Ramos (cell line): ENCODE data around the gene NTRK3.

Experiments
- in situ Hi-C: fragments of 300-500 bp; cut with MboI; formaldehyde crosslinking; loops from one replicate; pipeline ENCODE4 v1.14.3; 2022; ENCODE audit warnings: low sequenced_read_pairs; ENCODE audit not compliant: unreplicated experiment

The NTRK3 gene

GRCh38 chr15:87919064-87919463 lies 337.5 kb downstream of the NTRK3 start:
- in situ Hi-C loops = no loop called here

DNA sequence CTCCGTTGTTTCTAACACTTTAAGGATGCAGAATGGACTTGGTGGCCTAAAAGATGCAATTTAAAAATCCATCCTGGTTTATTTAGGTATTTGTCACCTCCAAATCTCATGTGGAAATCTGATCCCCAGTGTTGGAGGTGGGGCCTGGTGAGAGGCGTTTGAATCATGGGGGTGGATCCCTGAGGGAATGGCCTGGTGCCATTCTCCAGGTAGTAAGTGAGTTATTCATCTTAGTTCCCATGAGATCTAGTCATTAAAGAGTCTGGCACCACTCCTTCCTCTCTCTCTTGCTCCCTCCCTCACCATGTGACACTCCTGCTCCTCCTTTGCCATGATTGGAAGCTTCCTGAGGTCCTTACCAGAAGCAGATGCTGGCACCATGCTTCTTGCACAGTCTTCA lies 339.1 kb downstream of the NTRK3 start:
- in situ Hi-C loops = no loop called here

DNA sequence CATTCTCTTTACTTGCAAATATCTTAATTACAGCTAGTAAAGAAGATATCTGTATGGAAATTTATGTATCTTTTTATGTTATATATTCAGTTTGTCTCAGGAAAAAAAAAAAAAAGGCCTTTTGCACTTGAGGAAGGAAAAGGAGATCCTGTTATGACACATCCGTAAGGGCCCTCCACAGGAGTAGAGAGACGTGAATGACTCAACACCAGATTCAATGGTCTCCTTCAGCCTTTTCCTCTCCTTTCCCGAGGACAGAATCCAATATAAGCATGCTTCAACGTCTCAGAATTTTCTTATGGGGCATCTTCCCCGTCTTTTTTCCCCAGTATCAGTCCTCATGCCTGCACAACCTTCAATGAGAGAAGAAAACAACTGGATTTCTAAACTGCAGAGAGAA lies 340.3 kb downstream of the NTRK3 start:
- in situ Hi-C loops = no loop called here

DNA sequence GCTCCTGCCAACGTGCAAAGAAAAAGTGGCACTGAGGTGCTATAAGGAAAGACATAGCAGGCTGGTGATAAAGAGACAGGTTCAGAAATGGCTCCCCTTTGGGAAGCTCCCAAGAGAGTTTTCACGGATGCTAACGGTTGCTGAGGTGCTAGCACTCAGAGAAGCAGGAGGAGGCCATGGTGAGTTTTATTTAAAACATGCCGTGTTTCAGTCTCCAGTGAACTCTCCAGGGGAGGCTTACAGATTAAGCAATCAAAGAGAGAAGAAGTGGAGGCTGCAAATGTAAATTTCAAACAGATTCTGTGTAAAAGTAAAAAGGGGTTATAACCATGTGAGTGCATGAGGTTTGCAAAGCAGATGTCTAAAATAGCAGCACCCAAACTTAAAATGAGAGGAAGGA lies 346.2 kb downstream of the NTRK3 start:
- in situ Hi-C loops = no loop called here

DNA sequence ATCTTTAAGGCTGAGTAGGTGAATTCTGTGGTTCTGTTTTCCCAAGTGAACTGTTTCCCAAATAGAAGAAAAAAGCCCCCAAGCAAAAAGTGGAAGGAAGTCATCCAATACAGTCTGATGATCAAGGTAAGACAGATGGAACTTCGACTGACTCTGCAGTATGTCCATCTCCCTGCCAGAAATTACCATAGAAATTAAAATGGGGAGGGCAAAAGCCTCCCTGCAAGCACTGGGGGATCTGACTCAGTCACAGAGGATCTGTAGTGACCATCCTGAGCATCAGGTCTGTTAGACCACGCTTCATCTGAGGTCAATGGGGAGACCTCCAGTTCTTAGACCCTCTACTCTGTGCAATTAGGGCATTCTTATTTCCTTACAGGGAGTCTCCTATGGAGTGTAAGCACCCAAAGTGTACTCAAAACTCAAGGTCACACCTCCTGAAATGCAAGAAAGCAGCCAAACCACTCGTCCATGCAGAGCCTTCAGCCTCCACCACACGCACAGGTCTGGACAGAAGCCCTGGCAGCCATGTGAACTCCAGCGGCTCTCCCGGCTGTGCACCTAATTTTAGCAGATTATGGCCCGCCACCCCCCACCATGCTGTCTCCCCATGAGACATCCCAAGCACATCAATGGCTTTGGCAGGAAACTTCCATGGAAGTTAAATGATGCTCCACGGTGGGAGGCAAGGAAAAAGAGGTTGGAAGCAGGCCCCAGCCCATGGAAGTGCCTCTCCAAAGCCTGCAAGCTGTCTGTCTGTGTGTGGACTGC lies 348.7 kb downstream of the NTRK3 start:
- in situ Hi-C loops = no loop called here

- in situ Hi-C loops = no loop called here
Measured at GRCh38 chr15:87906444-87906843, 350.1 kb downstream of the NTRK3 start.

DNA sequence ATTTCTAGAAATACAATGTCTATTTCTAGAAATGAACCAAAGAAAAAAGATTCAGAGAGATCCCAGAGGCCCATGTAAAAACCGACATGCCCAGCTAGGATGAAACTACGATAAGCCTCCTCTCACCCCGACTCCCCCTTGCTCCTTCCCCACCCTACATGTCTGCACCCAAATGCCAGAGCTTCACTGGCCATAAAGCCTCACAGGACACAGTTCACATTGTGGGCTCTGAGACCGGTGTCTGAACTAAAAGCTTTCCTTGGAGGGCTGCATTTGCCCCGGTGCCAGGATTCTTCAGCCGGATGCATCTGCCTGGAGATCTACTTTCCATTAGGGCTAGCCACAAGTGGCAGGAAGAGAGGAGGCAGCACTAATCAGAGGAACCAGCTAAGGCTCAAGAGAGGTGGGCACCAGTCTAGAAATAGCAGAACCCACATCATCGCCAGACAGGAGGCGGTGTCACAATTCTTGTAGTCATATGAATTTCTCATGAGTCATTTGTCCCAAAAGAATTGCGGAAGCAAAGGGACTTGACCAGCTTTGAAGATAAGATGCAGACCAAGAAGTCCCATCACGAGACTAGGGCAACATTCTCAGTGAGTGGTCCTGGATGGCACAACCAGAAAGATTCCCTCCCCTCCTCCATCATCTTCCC lies 353.6 kb downstream of the NTRK3 start:
- in situ Hi-C loops = no loop called here

DNA sequence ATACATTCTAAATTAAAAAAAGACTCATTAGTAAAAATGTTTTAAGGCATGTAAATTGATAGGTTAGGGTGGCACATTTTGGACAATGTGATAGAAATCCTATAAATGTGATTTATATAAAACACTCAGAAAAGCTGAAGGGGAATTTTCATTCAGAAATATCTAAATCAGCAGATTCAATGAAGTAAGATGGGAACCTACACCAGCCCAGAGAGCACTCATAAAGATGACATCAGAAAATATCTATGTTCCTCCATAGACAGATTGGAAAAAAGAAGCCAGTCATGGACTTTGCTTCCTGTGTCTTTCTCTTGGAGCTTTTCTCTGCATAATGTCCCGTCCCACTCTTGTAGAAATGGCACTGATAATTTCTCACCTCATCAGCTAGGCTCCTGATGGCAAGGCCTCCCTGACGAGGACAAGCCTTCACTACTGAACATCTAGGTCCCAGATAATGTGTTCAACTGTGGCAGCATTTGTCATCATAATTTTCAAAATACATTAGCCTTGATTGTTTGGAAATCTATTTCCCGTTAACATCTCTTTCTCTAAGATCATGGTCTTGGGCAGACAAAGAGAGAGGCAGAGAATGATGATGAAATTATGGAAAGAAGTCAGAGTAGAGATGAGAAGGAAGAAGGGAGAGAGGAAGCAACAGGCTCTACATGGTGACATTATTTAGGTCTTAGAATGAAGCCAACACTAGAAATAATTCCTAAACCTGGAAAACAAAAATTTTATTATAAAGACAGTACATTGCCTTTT lies 354.4 kb downstream of the NTRK3 start:
- in situ Hi-C loops = no loop called here

DNA sequence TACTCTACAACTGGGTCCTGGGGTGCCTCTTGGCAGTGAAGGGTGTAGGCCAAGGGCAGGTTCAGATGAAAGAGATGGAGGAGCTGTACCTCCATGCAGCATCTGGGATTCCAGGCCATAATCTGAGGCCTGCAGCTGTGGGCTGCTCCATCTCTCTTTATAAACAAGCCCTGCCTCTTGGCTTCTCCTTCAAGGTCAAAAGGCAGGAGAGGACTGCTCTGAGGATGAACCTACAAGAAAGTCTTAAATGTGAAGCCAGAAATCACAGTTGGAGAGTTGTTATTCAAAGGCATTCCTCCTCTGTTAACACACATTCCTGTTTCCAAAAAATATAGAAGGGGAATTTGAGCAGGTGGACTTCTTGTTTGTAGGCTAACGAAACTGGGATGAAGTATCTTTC lies 355.5 kb downstream of the NTRK3 start:
- in situ Hi-C loops = no loop called here

DNA sequence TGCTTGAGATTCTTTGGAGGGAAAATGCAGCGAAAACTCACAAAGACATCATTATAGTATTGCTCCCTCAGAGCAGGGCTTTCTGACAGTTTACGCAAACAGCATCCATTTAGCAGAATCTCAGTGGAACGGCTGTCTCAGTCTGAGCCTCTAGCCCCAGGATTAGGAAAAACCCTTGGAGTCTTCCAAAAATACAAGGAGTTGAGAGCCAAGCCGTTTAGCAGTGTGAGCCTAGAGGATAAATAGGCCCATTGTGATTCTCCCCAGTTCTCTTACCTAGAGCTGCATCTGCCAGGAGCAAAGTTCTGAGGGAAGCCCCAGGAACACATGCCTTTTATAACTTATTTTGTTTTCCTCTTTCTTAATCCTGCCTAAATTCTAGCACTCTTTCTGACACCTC lies 359.6 kb downstream of the NTRK3 start:
- in situ Hi-C loops = no loop called here

- in situ Hi-C loops = no loop called here
Measured at GRCh38 chr15:87887177-87887576, 369.4 kb downstream of the NTRK3 start.

DNA sequence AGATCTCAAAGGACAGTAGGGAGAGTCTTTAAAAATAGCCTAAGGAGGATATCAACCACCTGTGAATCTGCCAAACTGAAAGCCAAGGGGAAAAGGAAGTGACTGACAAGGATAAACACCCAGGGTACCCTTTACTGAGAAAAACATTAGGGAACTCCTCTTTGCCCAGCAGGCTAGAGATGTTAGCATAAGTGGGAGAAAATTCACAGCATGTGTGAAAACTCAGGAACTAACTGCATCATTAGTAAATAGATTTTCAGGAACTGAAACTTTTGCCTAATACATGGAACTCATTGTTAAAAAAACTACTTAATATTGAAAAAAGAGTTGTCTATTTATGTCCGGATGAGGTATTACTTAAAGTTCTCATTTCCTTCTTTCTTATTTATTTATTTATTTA lies 375.5 kb downstream of the NTRK3 start:
- in situ Hi-C loops = no loop called here

GRCh38 chr15:87877822-87878542 lies 378.6 kb downstream of the NTRK3 start:
- in situ Hi-C loops = no loop called here

DNA sequence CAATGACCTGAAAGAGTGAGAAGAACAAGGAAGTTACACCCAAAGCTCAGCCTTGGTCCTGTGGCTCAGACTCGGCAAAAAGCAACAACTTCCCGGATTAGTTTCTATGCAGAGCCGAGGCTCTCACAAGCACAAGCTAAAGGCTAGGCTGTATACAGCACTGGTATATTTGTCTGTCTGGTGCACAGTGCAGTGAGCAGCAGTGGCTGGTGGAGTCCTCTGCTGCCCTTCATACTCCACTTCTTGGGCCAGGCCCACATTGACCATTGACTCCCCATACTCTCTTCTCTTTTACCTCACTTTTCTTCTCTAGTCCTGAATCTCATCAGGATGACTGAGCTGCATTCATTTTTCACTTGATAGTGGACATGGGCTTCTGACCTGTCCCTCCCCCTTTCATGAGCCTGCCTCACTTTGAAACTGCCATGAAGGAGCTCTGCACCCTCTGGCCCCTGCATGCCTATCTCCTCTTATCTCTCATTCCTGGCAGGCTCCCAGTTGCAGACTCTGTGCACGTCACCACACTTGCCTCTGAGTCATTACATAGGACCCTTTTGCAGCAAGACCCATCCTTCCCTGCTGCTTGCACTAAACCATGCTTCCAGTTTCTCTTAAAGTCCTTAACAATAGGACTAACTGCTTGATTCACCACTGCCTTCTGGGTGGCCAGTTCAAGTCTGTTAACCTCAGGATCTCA lies 379.3 kb downstream of the NTRK3 start:
- in situ Hi-C loops = no loop called here

- in situ Hi-C loops = no loop called here
Measured at GRCh38 chr15:87874896-87875711, 381.4 kb downstream of the NTRK3 start.

- in situ Hi-C loops = no loop called here
Measured at GRCh38 chr15:87873516-87873915, 383.0 kb downstream of the NTRK3 start.

- in situ Hi-C loops = no loop called here
Measured at GRCh38 chr15:87871731-87872320, 384.7 kb downstream of the NTRK3 start.

- in situ Hi-C loops = no loop called here
Measured at GRCh38 chr15:87871258-87871681, 385.3 kb downstream of the NTRK3 start.

GRCh38 chr15:87866961-87867360 lies 389.6 kb downstream of the NTRK3 start:
- in situ Hi-C loops = no loop called here
